Endothelial cell of umbilical vein (primary cell): ENCODE measurements around the gene CCP110. TPM values are rescaled to one million over a fixed set of nuclear protein-coding genes. Genes with fewer than 3 reads are reported as not detected.

ENCODE experiments used
- BruUV-seq: library from RNA; stranded (reverse); fragments of 400-500 nt; replicated peaks from 2 replicates; lab custom pipeline; 2021; lab: Mats Ljungman, UMichigan
- CTCF ChIA-PET: fragments of 300-600, 350-600 bp; sonication (Branson Sonifier 250); formaldehyde crosslinking; loops from one replicate; lab custom pipeline; 2021; ENCODE audit warnings: antibody characterized with exemption, inconsistent platforms; lab: Charles Lee
- POLR2A ChIA-PET: fragments of 300-600, 350-600 bp; sonication (Branson Sonifier 250); formaldehyde crosslinking; loops from one replicate; lab custom pipeline; 2021; ENCODE audit warnings: antibody characterized with exemption, inconsistent platforms; lab: Charles Lee
- DNase-seq: peaks from one replicate; pipeline ENCODE4 v3.0.0-alpha.2; 2011; ENCODE audit warnings: low read depth, low spot score
- FAIRE-seq: peaks from 2 replicates; lab custom pipeline; 2011; peaks lifted over from hg19 to GRCh38; lab: Jason Lieb, UNC
- H2AFZ ChIP-seq: 2 replicates; pipeline ENCODE4 v1.6.0; 2012; ENCODE audit warnings: low read depth, low read length, control low read depth, inconsistent platforms
- H3K27ac ChIP-seq: 2 replicates; pipeline ENCODE4 v1.5.1; 2011; ENCODE audit warnings: low read depth, mild to moderate bottlenecking, control low read depth, low read length, moderate library complexity; ENCODE audit not compliant: insufficient read depth
- H3K27me3 ChIP-seq, 2 experiments: 2 replicates each; pipeline versions ENCODE4 v1.6.0 to v1.6.1; 2011; ENCODE audit warnings: low read length in 2 of 2, mixed read lengths in 1 of 2; ENCODE audit not compliant: control insufficient read depth in 2 of 2, insufficient read depth in 2 of 2
- H3K36me3 ChIP-seq, 2 experiments: 2 replicates in 1 of 2; 3 replicates in 1 of 2; pipeline ENCODE4 v1.5.1; 2011; ENCODE audit warnings: low read length in 2 of 2, mild to moderate bottlenecking in 1 of 2, moderate library complexity in 1 of 2; ENCODE audit not compliant: control insufficient read depth in 2 of 2, insufficient read depth in 2 of 2; ENCODE audit errors: extremely low read depth in 1 of 2
- H3K4me1 ChIP-seq: 3 replicates; pipeline ENCODE4 v1.5.1; 2011; ENCODE audit warnings: mild to moderate bottlenecking, low read length; ENCODE audit not compliant: control insufficient read depth, insufficient read depth; ENCODE audit errors: extremely low read depth
- H3K4me2 ChIP-seq: 2 replicates; pipeline ENCODE4 v1.6.1; 2011; ENCODE audit warnings: low read length, control low read depth, mixed read lengths; ENCODE audit not compliant: insufficient read depth
- H3K4me3 ChIP-seq, 3 experiments: fragments of 200-600 bp in 1 of 3; sonication (generic), shearing (Covaris generic) in 1 of 3; replicated peaks in 1 of 3; 2 replicates each; pipeline ENCODE4 v1.5.1; 2011 to 2016; ENCODE audit warnings: control low read depth in 3 of 3, low read length in 3 of 3, mild to moderate bottlenecking in 2 of 3, inconsistent platforms in 1 of 3, low read depth in 1 of 3, moderate library complexity in 1 of 3; ENCODE audit not compliant: insufficient read depth in 1 of 3
- H3K79me2 ChIP-seq: 2 replicates; pipeline ENCODE4 v1.6.0; 2012; ENCODE audit warnings: low read length, inconsistent platforms; ENCODE audit not compliant: control insufficient read depth, insufficient read depth
- H3K9ac ChIP-seq: replicated peaks from 2 replicates; pipeline ENCODE3; 2011; ENCODE audit warnings: low read length, control low read depth; ENCODE audit not compliant: insufficient read depth; ENCODE audit errors: extremely low read depth
- H3K9me1 ChIP-seq: replicated peaks from 3 replicates; pipeline ENCODE4 v1.6.0; 2011; ENCODE audit warnings: mild to moderate bottlenecking, low read length; ENCODE audit not compliant: control insufficient read depth, insufficient read depth; ENCODE audit errors: extremely low read depth
- H3K9me3 ChIP-seq: replicated peaks from 2 replicates; pipeline ENCODE4 v1.5.1; 2012; ENCODE audit warnings: low read length, inconsistent platforms; ENCODE audit not compliant: control insufficient read depth, insufficient read depth
- H4K20me1 ChIP-seq: replicated peaks from 2 replicates; pipeline ENCODE3; 2011; ENCODE audit warnings: mild to moderate bottlenecking, low read length; ENCODE audit not compliant: control insufficient read depth, insufficient read depth; ENCODE audit errors: extremely low read depth
- EZH2 ChIP-seq: IDR thresholded peaks from 2 replicates; pipeline ENCODE4 v1.6.1; 2012; ENCODE audit warnings: borderline replicate concordance, low read depth, mild to moderate bottlenecking, moderate library complexity, low read length, inconsistent platforms; ENCODE audit not compliant: severe bottlenecking
- FOS ChIP-seq: IDR thresholded peaks from 2 replicates; pipeline ENCODE4 v1.6.1; 2011; ENCODE audit warnings: mild to moderate bottlenecking, low read length, moderate library complexity, borderline replicate concordance; ENCODE audit not compliant: insufficient read depth
- GATA2 ChIP-seq: IDR thresholded peaks from 2 replicates; pipeline ENCODE4 v1.7.0; 2011; ENCODE audit warnings: low read depth, mild to moderate bottlenecking, moderate library complexity, mixed read lengths, low read length; ENCODE audit not compliant: insufficient read length, insufficient read depth
- JUN ChIP-seq: IDR thresholded peaks from 2 replicates; pipeline ENCODE4 v1.6.1; 2011; ENCODE audit warnings: borderline replicate concordance, low read depth; ENCODE audit not compliant: insufficient read length, insufficient read depth
- MYC ChIP-seq: IDR thresholded peaks from one replicate; pipeline ENCODE4 v1.6.1; 2011; ENCODE audit warnings: mild to moderate bottlenecking, low read depth, low read length
- POLR2A ChIP-seq: IDR thresholded peaks from 2 replicates; pipeline ENCODE4 v1.6.1; 2012; ENCODE audit warnings: low read depth, mild to moderate bottlenecking, control low read depth, low read length
- POLR2AphosphoS5 ChIP-seq: IDR thresholded peaks from 2 replicates; pipeline ENCODE4 v1.6.1; 2012; ENCODE audit warnings: low read depth, mild to moderate bottlenecking, control low read depth, low read length, moderate library complexity; ENCODE audit not compliant: insufficient read depth
- dilution Hi-C: fragments of 300-500 bp; cut with MboI; formaldehyde crosslinking; loops from one replicate; pipeline ENCODE4 v1.15.0; 2019; ENCODE audit warnings: low sequenced_read_pairs; ENCODE audit not compliant: extremely low pct_ligation_motif_present
- intact Hi-C: fragments of 100-400 bp; cut with micrococcal nuclease; formaldehyde crosslinking; loops from one replicate; pipeline ENCODE4 v1.10.0; 2022
- polyA plus RNA-seq, 4 experiments: library from polyadenylated mRNA; depleted of rRNA in 3 of 4; stranded (reverse) in 3 of 4; unstranded in 1 of 4; fragments of >200 nt; gene quantifications; 2 replicates each; pipeline versions ENCODE4 v1.2.1 to v1.2.3, GENCODE V29; 2011 to 2012; ENCODE audit warnings: missing spikeins in 1 of 4
- total RNA-seq: library from RNA; stranded (reverse); gene quantifications from 2 replicates; pipeline ENCODE4 v1.2.3, GENCODE V29; 2021
- TF ChIP-seq, protein P1 (sequence below): IDR thresholded peaks from 2 replicates; pipeline ENCODE4 v1.6.1; 2011; ENCODE audit not compliant: insufficient read depth, insufficient read length
- TF ChIP-seq, protein P2 (sequence below), 2 donors: IDR thresholded peaks; 1 replicate in 1 of 2; 2 replicates in 1 of 2; pipeline ENCODE4 v1.5.1; 2011; ENCODE audit warnings: low read length in 2 of 2, mild to moderate bottlenecking in 2 of 2, moderate library complexity in 2 of 2, control low read depth in 1 of 2, inconsistent platforms in 1 of 2, low read depth in 1 of 2; ENCODE audit not compliant: insufficient read depth in 1 of 2; ENCODE audit errors: extremely low read depth in 1 of 2

CCP110 gene
- total and polyA plus RNA-seq, 2 donors (not counting 3 experiments of a cell fraction or from before 2014, with no cell fraction given), result 3.7 to 16.5 TPM

DNA sequence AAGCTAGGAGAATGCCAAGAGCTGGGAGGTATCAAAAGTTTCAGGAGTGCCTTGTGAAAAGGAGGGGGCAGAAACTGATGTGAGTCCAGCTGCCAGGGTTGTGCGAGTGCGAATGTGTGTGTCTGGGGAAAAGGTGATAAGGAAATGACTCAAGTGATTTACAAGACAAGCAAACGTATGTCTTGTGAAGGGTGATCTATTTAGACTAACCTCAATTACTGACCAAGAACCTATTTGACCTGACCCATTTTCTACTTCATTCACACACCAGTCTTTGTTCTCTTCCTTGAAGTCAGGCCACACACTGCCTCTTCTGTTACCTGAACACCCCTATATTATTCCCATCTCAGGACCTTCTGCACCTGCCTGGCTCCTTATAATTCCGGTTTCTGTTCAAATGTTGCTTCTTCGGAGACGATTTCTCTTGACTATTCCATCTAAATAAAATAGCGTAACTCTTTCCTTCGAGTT lies 2.8 kb upstream of the CCP110 start:
- peak overlapping the region; percentile 50 for H3K27ac ChIP-seq
- ChIA-PET CTCF (interaction anchor here (0.8 to 5.1 kb wide), 6 partner anchors 11 to 74 kb away, joined by 3 to 28 read pairs (median 4); partner anchors contain the start of gene VPS35L), POLR2A (no interaction called here)
- no TSS peak for BruUV-seq
- peak; percentile 73 for FAIRE-seq
- no peaks in the 10 kb centered on the region for H4K20me1 ChIP-seq
- H3K36me3 ChIP-seq, result peaks cover 0 to 2% of the 10 kb centered on the region in 2 experiments
- H3K4me3 ChIP-seq, result peak overlapping the region; percentile 88 to 93 (median 89)
- peak; percentile 73 for DNase-seq
- no peak for TF ChIP-seq FOS
- TF ChIP-seq GATA2, result peak; percentile 24
- TF ChIP-seq EZH2, result no peak
- no peak for TF ChIP-seq JUN
- H3K9me1 ChIP-seq, result no peaks in the 10 kb centered on the region
- H3K4me1 ChIP-seq, result peaks cover 21% of the 10 kb centered on the region
- H3K27me3 ChIP-seq, result no peaks in the 10 kb centered on the region
- H3K79me2 ChIP-seq, result peaks cover 33% of the 10 kb centered on the region
- H2AFZ ChIP-seq, result peak overlapping the region; percentile 92
- H3K4me2 ChIP-seq, result peak overlapping the region; percentile 97
- no peaks in the 10 kb centered on the region for H3K9me3 ChIP-seq
- intact Hi-C loops (loop anchor here (5.0 to 10.0 kb wide), 6 partner anchors 354 to 716 kb away; partner anchors contain the start of genes ARL6IP1, COQ7, SYT17 and TMC7), dilution Hi-C loops (no loop called here)
- H3K9ac ChIP-seq, result peak overlapping the region; percentile 75

DNA sequence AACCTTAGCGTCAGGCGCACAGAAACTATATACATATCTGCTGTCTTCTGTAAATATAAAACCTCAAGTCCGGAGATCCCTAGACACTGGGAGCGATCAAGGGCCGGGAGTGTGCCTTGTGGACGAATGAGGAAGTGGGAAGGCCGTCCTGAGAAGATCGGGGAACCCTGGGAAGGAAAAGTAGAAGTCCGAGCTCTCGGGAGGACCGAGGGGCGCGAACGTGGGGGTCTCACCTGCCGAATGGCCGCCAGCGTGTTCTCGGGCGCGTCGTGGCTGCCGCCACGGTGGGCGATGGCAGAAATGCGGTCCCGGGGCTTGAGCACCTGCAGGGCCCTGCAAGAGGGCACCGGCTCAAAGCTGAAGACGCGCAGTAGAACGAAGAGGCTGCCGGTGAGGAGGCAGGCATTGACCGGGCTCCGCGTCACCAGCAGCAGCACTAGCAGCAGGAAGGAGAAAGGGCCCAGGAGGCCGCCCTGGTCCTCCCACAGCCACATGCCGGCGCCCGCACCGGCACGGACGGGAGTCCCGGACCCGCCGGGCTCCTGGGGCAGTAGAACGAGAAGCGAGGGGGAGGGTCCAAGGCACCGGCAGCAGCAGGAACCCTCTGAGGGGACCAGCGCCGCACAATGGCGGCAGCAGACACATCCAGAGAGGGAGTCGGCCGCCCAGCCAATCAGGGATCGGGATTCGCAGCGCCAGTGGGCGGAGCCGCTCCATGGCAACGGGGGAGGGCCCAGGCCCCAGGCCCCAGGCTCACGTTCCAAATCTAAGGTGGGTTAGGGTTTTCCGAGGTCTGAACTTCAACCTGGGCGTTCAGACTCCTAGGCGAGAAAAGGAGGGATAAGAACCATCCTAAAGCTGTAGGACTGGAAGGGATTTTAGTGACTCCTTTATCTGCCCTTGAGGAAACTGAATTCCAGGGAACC lies 2.0 kb upstream of the CCP110 start, which contains the start of gene GDE1:
Gene GDE1 (minus strand): TSS at position 628 of the 926 bp plus-strand sequence. CDS start 134 bp downstream, at position 494.
- POLR2A ChIA-PET, result no interaction called here
- FAIRE-seq, result peak; percentile 94

More for the DNA sequence above, 2.0 kb upstream of the CCP110 start, which contains the start of gene GDE1:
- peak within 1 kb of the TSS; percentile 92 for H2AFZ ChIP-seq
- H3K4me3 ChIP-seq, result peak within 1 kb of the TSS; percentile 88 to 93 (median 89)
- peak within 1 kb of the TSS; percentile 97 for H3K4me2 ChIP-seq
- H3K36me3 ChIP-seq, result no peaks in the 10 kb centered on the region
- H3K9me1 ChIP-seq, result no peaks in the 10 kb centered on the region
- H3K4me1 ChIP-seq, result peaks cover 21% of the 10 kb centered on the region
- CTCF ChIA-PET, result interaction anchor here (0.6 to 5.1 kb wide), 6 partner anchors 15 to 73 kb away, joined by 3 to 28 read pairs (median 4); partner anchors contain the start of gene VPS35L
- intact Hi-C loops (loop anchor here (2.0 to 10.0 kb wide), 7 partner anchors 33 to 717 kb away; partner anchors contain the start of genes ARL6IP1, COQ7, SYT17 and TMC7), dilution Hi-C loops (no loop called here)
- peak within 1 kb of the TSS; percentile 50 for H3K27ac ChIP-seq
- peak; percentile 92 for DNase-seq
- H3K79me2 ChIP-seq, result peaks cover 35% of the 10 kb centered on the region
- BruUV-seq, result TSS peak; percentile 34
- no peaks in the 10 kb centered on the region for H4K20me1 ChIP-seq
- TF ChIP-seq, protein P1, sequence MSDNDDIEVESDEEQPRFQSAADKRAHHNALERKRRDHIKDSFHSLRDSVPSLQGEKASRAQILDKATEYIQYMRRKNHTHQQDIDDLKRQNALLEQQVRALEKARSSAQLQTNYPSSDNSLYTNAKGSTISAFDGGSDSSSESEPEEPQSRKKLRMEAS, result no peak
- TF ChIP-seq EZH2 (no peak), POLR2A (peak; percentile 80), POLR2AphosphoS5 (peak; percentile 59), MYC (no peak), FOS (no peak), GATA2 (no peak), JUN (no peak)
- TF ChIP-seq, protein P2, sequence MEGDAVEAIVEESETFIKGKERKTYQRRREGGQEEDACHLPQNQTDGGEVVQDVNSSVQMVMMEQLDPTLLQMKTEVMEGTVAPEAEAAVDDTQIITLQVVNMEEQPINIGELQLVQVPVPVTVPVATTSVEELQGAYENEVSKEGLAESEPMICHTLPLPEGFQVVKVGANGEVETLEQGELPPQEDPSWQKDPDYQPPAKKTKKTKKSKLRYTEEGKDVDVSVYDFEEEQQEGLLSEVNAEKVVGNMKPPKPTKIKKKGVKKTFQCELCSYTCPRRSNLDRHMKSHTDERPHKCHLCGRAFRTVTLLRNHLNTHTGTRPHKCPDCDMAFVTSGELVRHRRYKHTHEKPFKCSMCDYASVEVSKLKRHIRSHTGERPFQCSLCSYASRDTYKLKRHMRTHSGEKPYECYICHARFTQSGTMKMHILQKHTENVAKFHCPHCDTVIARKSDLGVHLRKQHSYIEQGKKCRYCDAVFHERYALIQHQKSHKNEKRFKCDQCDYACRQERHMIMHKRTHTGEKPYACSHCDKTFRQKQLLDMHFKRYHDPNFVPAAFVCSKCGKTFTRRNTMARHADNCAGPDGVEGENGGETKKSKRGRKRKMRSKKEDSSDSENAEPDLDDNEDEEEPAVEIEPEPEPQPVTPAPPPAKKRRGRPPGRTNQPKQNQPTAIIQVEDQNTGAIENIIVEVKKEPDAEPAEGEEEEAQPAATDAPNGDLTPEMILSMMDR (IDR thresholded peaks at IDR 0.05; ENCODE audit: extremely low read depth in 1 of 2, insufficient read depth in 1 of 2, low read depth in 1 of 2, low read length in 2 of 2), result peak in 1 of 2 donors; percentile 64
- peak within 1 kb of the TSS; percentile 75 for H3K9ac ChIP-seq
- no peaks in the 10 kb centered on the region for H3K27me3 ChIP-seq
- H3K9me3 ChIP-seq, result no peaks in the 10 kb centered on the region
